HepG2 (cell line): ENCODE measurements around the gene PHF3. TPM values are rescaled to one million over a fixed set of nuclear protein-coding genes. Genes with fewer than 3 reads are reported as not detected.

ENCODE experiments used
- CAMTA2 ChIP-seq: sonication (generic); formaldehyde crosslinking; IDR thresholded peaks from 2 replicates; pipeline ENCODE4 v1.4.0; 2020; ENCODE audit warnings: mild to moderate bottlenecking, missing genetic modification reagents, borderline replicate concordance
- ESRRA ChIP-seq: sonication (generic); formaldehyde crosslinking; IDR thresholded peaks from 2 replicates; pipeline ENCODE4 v1.5.1; 2020; ENCODE audit warnings: mild to moderate bottlenecking, low read depth, missing genetic modification reagents
- FOXJ3 ChIP-seq: sonication (generic); formaldehyde crosslinking; IDR thresholded peaks from 2 replicates; pipeline ENCODE4 v1.4.0; 2020; ENCODE audit warnings: missing genetic modification reagents, mild to moderate bottlenecking, borderline replicate concordance
- GABPA ChIP-seq, 2 experiments: IDR thresholded peaks; 2 replicates each; pipeline ENCODE4 v1.6.1; 2011 to 2016; ENCODE audit warnings: low read depth in 2 of 2, low read length in 1 of 2, missing biosample characterization in 1 of 2, missing genetic modification characterization in 1 of 2
- HNF4G ChIP-seq, 2 experiments: sonication (generic) in 1 of 2; formaldehyde crosslinking in 1 of 2; IDR thresholded peaks; 2 replicates each; pipeline versions ENCODE4 v1.4.0 to v1.6.1; 2011 to 2020; ENCODE audit warnings: borderline replicate concordance in 2 of 2, low read depth in 2 of 2, mild to moderate bottlenecking in 2 of 2, low read length in 1 of 2, missing genetic modification reagents in 1 of 2, moderate library complexity in 1 of 2
- KAT7 ChIP-seq: IDR thresholded peaks from 2 replicates; pipeline ENCODE4 v1.6.1; 2018; ENCODE audit warnings: borderline replicate concordance, missing compliant biosample characterization
- KLF11 ChIP-seq: IDR thresholded peaks from 2 replicates; pipeline ENCODE4 v1.6.1; 2016; ENCODE audit warnings: missing compliant biosample characterization
- NFAT5 ChIP-seq: sonication (generic); formaldehyde crosslinking; IDR thresholded peaks from 2 replicates; pipeline ENCODE4 v1.4.0; 2020; ENCODE audit warnings: missing genetic modification reagents
- XBP1 ChIP-seq: sonication (generic); formaldehyde crosslinking; IDR thresholded peaks from 2 replicates; pipeline ENCODE4 v1.5.0; 2020; ENCODE audit warnings: missing genetic modification reagents
- ZFAT ChIP-seq: sonication (generic); formaldehyde crosslinking; conservative IDR thresholded peaks from 2 replicates; pipeline ENCODE4 v1.8.1; 2023; ENCODE audit warnings: missing genetic modification reagents, inconsistent platforms
- ZFX ChIP-seq: sonication (generic); formaldehyde crosslinking; IDR thresholded peaks from 2 replicates; pipeline ENCODE4 v1.4.0; 2020; ENCODE audit warnings: mild to moderate bottlenecking, low read depth, missing genetic modification reagents, moderate library complexity
- ZNF124 ChIP-seq: sonication (generic); formaldehyde crosslinking; IDR thresholded peaks from 2 replicates; pipeline ENCODE4 v1.4.0; 2020; ENCODE audit warnings: missing genetic modification reagents
- ZNF136 ChIP-seq: sonication (generic); formaldehyde crosslinking; IDR thresholded peaks from 2 replicates; pipeline ENCODE4 v1.8.1; 2022; ENCODE audit warnings: low read depth, mild to moderate bottlenecking, moderate library complexity, missing genetic modification reagents
- ZNF317 ChIP-seq: sonication (generic); formaldehyde crosslinking; IDR thresholded peaks from 2 replicates; pipeline ENCODE4 v1.5.0; 2020; ENCODE audit warnings: mild to moderate bottlenecking, missing genetic modification reagents
- ZNF577 ChIP-seq: sonication (generic); formaldehyde crosslinking; IDR thresholded peaks from 2 replicates; pipeline ENCODE4 v1.4.0; 2020; ENCODE audit warnings: mild to moderate bottlenecking, low read depth, missing genetic modification reagents, borderline replicate concordance
- polyA plus RNA-seq, 8 experiments: library from polyadenylated mRNA; depleted of rRNA in 3 of 8; stranded (reverse) in 7 of 8; unstranded in 1 of 8; fragments of >200 nt; fragmentation: Illumina TruSeq in 4 of 8; extraction: Trizol in 4 of 8; gene quantifications; 2 replicates each; pipeline versions ENCODE4 v1.2.1 to v1.2.3, GENCODE V29; 2011 to 2016; ENCODE audit warnings: low read depth in 4 of 8, missing spikeins in 1 of 8, mixed read lengths in 1 of 8; ENCODE audit not compliant: insufficient read depth in 1 of 8
- total RNA-seq, 5 experiments: library from RNA; depleted of rRNA; stranded (reverse); fragments of >200 nt; fragmentation: Illumina TruSeq; extraction: Trizol; gene quantifications; 2 replicates each; pipeline ENCODE4 v1.2.3, GENCODE V29; 2016; ENCODE audit warnings: low read depth in 1 of 5
- TF ChIP-seq, protein P1 (sequence below): sonication (generic); formaldehyde crosslinking; IDR thresholded peaks from 2 replicates; pipeline ENCODE4 v1.8.1; 2023; ENCODE audit warnings: missing genetic modification reagents, mild to moderate bottlenecking, borderline replicate concordance
- TF ChIP-seq, protein P2 (sequence below): sonication (generic); formaldehyde crosslinking; IDR thresholded peaks from 2 replicates; pipeline ENCODE4 v1.8.0; 2022; ENCODE audit warnings: missing genetic modification reagents, mild to moderate bottlenecking, moderate library complexity, borderline replicate concordance
- TF ChIP-seq, protein P3 (sequence below): sonication (generic); formaldehyde crosslinking; conservative IDR thresholded peaks from 2 replicates; pipeline ENCODE4 v1.4.0; 2020; ENCODE audit warnings: missing genetic modification reagents

Gene PHF3
- total and polyA plus RNA-seq, 2 of the 13 experiments (the other 11 are each of a cell fraction or from before 2014, with no cell fraction given): 19.8 to 70.4 TPM

DNA sequence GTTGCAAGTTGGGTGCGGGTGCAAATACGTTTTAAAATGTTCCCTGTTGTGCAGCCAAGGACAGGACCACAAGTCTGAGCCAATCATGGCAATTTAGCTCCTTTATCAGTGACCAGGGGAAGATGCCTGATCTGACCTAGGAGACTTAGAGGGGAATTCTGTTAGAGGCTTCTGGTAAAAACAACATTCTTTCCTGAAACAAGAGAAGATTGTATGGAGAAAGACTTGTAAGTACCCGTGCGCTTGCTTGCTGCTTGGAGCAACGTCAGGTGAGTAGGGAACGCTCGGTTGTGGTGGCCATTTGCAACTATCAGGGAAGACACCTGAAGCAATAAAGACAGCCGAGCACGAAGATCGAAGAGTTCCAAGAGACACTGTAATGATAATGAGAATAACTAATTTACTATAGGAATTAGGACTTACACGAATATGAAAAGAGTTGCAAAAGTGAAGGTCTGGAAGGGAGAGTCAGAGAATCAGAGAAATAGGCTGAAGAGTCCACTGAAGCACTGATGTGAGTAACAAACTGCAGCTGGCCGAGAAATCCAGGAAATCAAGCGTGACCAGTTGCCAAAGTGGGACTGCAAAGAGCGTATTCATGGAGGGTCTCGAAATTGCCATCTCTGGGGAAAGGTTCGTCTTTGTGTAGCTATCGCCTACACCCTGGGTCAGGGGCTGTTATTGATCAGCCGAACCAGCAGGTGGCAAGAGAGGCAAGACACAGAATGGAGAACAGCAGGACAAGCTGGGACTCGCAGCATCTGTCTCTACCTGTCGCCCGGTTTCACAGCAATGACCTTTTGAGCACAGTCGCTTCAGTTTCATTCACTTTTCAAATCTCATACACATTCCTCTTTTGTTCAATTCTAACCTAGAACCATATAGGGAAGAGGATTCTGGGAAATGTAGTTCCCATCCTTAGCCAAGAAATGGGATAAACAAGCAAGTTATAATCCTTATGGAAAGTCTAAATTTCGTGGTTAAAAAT, 37.3 kb upstream of the PHF3 start (continued):
- TF ChIP-seq NFAT5 (CRISPR knock-in tag): no peak; the same call in 1 of the 2 replicates
- peak; percentile 81; the same call in 1 of the 2 replicates for TF ChIP-seq FOXJ3 (CRISPR knock-in tag)
- TF ChIP-seq XBP1 (CRISPR knock-in tag): no peak
- no peak for TF ChIP-seq ZFX (CRISPR knock-in tag)
- no peak for TF ChIP-seq KLF11 (CRISPR knock-in tag)
- no peak for TF ChIP-seq ZFAT
- TF ChIP-seq GABPA (IDR thresholded peaks at IDR 0.05; ENCODE audit: low read depth, low read length): no peak
- peak; percentile 56 for TF ChIP-seq GABPA (CRISPR knock-in tag; IDR thresholded peaks at IDR 0.05; ENCODE audit: low read depth)
- TF ChIP-seq, protein P1, sequence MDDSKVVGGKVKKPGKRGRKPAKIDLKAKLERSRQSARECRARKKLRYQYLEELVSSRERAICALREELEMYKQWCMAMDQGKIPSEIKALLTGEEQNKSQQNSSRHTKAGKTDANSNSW (CRISPR knock-in tag): 0 out of 2 replicates have a peak, but pooled peaks have one; percentile 54
- TF ChIP-seq ZNF317 (CRISPR knock-in tag): peak; percentile 49; the same call in 1 of the 2 replicates
- TF ChIP-seq ZNF124: no peak
- TF ChIP-seq, protein P2, sequence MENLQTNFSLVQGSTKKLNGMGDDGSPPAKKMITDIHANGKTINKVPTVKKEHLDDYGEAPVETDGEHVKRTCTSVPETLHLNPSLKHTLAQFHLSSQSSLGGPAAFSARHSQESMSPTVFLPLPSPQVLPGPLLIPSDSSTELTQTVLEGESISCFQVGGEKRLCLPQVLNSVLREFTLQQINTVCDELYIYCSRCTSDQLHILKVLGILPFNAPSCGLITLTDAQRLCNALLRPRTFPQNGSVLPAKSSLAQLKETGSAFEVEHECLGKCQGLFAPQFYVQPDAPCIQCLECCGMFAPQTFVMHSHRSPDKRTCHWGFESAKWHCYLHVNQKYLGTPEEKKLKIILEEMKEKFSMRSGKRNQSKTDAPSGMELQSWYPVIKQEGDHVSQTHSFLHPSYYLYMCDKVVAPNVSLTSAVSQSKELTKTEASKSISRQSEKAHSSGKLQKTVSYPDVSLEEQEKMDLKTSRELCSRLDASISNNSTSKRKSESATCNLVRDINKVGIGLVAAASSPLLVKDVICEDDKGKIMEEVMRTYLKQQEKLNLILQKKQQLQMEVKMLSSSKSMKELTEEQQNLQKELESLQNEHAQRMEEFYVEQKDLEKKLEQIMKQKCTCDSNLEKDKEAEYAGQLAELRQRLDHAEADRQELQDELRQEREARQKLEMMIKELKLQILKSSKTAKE: peak; percentile 31; the same call in 1 of the 2 replicates
- no peak for TF ChIP-seq CAMTA2
- TF ChIP-seq, protein P3, sequence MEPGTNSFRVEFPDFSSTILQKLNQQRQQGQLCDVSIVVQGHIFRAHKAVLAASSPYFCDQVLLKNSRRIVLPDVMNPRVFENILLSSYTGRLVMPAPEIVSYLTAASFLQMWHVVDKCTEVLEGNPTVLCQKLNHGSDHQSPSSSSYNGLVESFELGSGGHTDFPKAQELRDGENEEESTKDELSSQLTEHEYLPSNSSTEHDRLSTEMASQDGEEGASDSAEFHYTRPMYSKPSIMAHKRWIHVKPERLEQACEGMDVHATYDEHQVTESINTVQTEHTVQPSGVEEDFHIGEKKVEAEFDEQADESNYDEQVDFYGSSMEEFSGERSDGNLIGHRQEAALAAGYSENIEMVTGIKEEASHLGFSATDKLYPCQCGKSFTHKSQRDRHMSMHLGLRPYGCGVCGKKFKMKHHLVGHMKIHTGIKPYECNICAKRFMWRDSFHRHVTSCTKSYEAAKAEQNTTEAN: no peak
- TF ChIP-seq HNF4G (IDR thresholded peaks at IDR 0.05; ENCODE audit: borderline replicate concordance, low read depth, low read length): no peak
- no peak for TF ChIP-seq HNF4G (CRISPR knock-in tag; IDR thresholded peaks at IDR 0.05; ENCODE audit: borderline replicate concordance, low read depth)
- no peak for TF ChIP-seq ESRRA (CRISPR knock-in tag)
- no peak for TF ChIP-seq ZNF577 (CRISPR knock-in tag)
- TF ChIP-seq KAT7 (CRISPR knock-in tag): no peak; the same call in 1 of the 2 replicates
- 0 out of 2 replicates have a peak, but pooled peaks have one; percentile 82 for TF ChIP-seq ZNF136 (CRISPR knock-in tag)
